ENCODE data around the gene DCAF8L2. TPM values are rescaled to one million over a fixed set of nuclear protein-coding genes. Genes with fewer than 3 reads are reported as not detected.
"Not testable (repeated sequence)": the region's sequence is repeated elsewhere in the genome, so short reads cannot be mapped to it uniquely, and the experiment has no call there.

DCAF8L2 gene
- polyA plus RNA-seq, 2 of the 4 experiments (the other 2 are of a cell fraction), result not detected

DNA sequence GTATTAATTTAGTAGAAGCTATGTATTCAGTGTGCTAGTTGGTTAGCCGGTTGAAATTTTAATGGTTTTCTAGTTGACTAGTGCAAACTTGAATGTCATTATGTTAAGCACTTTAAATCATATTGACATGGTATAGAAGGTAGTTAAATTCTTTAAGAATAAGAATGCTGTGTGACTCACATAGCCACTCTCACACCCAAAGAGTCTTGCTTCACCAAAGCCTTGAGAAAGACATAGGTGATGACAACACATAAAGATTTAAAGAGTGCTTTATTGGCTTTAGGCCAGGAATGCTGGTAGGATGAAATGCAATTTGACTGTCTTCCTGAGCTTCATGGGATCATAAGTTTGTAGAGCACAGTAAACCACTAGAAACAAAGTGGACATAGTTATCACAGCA is 85.3 kb downstream of the DCAF8L2 start (continued):
- no peak for TF ChIP-seq POLR2A (IDR thresholded peaks at IDR 0.05; ENCODE audit: low read length)

DNA sequence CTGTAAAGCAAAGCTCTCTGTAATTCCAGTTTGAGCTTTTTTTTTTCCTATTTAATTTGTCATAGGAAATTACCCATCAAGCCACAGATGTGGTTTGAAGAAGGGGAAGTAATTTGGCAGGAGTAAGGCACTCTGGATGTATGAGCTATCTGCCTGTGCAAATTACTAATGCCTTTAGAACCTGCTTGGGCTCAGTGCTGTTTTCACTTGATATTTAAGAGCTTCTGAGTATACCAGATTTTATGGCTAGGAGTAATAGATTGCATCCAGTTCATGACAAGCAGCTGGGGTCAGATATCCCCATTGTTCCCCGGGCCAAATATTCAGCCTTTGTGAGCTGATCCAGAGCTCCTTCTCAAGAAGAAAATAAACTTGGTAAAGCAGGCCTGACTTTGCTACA is 89.1 kb downstream of the DCAF8L2 start:
- POLR2A ChIA-PET, result interaction anchor here (0.5 kb wide), 1 partner anchor 1432 kb away, joined by 4 read pairs; no protein-coding TSS in a partner anchor
- Histone ChIP-seq H3K4me2 (no peak overlapping the region), H3K27ac (no peak overlapping the region), H3K9me3 (no peaks in the 10 kb centered on the region), H3K4me1 (no peaks in the 10 kb centered on the region), H3K4me3 (no peak overlapping the region)
- ATAC-seq (no peak), DNase-seq (ENCODE audit: low read depth in 1 of 2, low spot score in 1 of 2) (no peak), FAIRE-seq (no peak)
- WGBS (ENCODE audit: missing lambda C conversion rate), result 17% methylated on average over 1 of the region's 1 CpG
- TF ChIP-seq EP300 (IDR thresholded peaks at IDR 0.05) (no peak), BHLHE40 (IDR thresholded peaks at IDR 0.05; ENCODE audit: low read depth, low read length) (no peak), RARB (CRISPR knock-in tag; IDR thresholded peaks at IDR 0.05) (no peak), NFE2L2 (conservative IDR thresholded peaks at IDR 0.05; ENCODE audit: low read length) (no peak), HDAC2 (IDR thresholded peaks at IDR 0.05) (no peak)
- CTCF ChIA-PET, result no interaction called here

DNA sequence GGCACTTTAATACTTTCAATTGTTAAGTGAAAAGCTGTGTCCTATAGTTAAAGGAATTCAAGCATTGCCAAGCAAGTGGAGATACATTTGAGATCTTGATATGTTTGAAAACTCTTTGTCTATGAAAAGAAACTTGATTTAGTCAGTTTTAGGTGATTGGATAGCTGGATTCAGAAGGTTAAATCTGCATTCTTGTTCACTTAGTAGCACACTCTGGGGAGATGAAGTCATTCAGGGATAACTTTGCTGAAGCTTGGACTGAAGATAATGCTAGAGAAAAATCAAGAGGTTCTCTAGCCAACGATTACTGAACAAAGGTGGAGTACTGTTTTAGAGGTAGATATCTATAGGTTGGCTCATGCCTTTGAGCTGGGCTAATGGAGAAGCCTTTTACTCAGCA is 90.6 kb downstream of the DCAF8L2 start:
- WGBS (ENCODE audit: missing lambda C conversion rate), result 0% methylated on average over 1 of the region's 1 CpG
- ChIA-PET CTCF (no interaction called here), POLR2A (no interaction called here)
- H3K4me1 ChIP-seq, result no peaks in the 10 kb centered on the region
- TF ChIP-seq ZFP36 (IDR thresholded peaks at IDR 0.05; ENCODE audit: borderline replicate concordance, partially characterized antibody) (no peak), PHF8 (IDR thresholded peaks at IDR 0.05; ENCODE audit: borderline replicate concordance, low read depth) (no peak), ESRRA (IDR thresholded peaks at IDR 0.05; ENCODE audit: borderline replicate concordance, low read length) (no peak), CBX8 (IDR thresholded peaks at IDR 0.05) (no peak), HOXB13 (CRISPR knock-in tag; IDR thresholded peaks at IDR 0.05; ENCODE audit: low read depth) (no peak), EHF (CRISPR knock-in tag; IDR thresholded peaks at IDR 0.05) (no peak), RFX5 (IDR thresholded peaks at IDR 0.05) (no peak), GATA3 (IDR thresholded peaks at IDR 0.05; ENCODE audit: borderline replicate concordance) (no peak), MAFK (IDR thresholded peaks at IDR 0.05; ENCODE audit: partially characterized antibody) (no peak), ZNF302 (CRISPR knock-in tag; IDR thresholded peaks at IDR 0.05) (no peak), HDAC2 (IDR thresholded peaks at IDR 0.05) (no peak), RCOR1 (IDR thresholded peaks at IDR 0.05; ENCODE audit: low read depth, low read length) (no peak), EP300 (IDR thresholded peaks at IDR 0.05) (no peak)
- TF ChIP-seq, protein P1, sequence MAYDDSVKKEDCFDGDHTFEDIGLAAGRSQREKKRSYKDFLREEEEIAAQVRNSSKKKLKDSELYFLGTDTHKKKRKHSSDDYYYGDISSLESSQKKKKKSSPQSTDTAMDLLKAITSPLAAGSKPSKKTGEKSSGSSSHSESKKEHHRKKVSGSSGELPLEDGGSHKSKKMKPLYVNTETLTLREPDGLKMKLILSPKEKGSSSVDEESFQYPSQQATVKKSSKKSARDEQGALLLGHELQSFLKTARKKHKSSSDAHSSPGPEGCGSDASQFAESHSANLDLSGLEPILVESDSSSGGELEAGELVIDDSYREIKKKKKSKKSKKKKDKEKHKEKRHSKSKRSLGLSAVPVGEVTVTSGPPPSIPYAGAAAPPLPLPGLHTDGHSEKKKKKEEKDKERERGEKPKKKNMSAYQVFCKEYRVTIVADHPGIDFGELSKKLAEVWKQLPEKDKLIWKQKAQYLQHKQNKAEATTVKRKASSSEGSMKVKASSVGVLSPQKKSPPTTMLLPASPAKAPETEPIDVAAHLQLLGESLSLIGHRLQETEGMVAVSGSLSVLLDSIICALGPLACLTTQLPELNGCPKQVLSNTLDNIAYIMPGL (CRISPR knock-in tag; IDR thresholded peaks at IDR 0.05; ENCODE audit: borderline replicate concordance), result no peak
- no peak overlapping the region for H3K27ac ChIP-seq
- ATAC-seq (no peak), FAIRE-seq (peak; percentile 63), DNase-seq (ENCODE audit: low read depth in 1 of 2, low spot score in 1 of 2) (no peak)
- H3K9me3 ChIP-seq, result no peaks in the 10 kb centered on the region
- H3K4me3 ChIP-seq, result no peak overlapping the region
- no peak overlapping the region for H3K4me2 ChIP-seq

DNA sequence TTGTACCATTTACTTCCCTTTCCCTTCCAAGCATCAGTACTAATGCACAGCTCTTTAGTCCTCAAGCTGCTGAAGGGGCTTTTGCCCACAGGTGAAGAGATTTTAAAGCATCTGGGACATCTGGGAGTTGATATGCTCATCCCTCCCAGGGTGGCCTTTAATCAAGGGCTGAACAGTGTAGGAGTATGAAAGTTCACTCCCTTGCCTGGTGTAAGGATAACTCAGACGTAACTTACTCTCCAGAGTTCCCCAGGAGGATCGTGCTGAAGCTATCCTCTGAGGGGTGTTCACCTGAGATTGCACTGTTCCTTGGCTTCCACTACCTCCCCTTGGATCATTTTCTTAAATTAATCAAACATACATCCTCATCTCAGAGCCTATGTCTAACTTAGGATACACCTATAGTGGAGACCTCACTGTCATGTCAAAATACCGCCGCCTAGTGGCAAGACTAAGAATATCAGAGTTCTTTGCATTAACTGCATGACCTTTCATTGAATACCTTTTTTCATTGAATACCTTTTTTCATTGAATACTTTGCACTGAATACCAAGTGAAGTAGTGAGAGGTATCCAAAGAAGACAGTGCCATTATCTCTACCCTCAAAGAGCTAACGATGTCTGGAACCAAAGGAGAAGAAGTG is 93.5 kb downstream of the DCAF8L2 start:
- POLR2A ChIA-PET, H3K4me1 ChIP-seq, H3K27ac ChIP-seq, H3K9me3 ChIP-seq, H3K4me3 ChIP-seq, CTCF ChIA-PET, H3K4me2 ChIP-seq: not testable (repeated sequence)
- peak in 1 of 2 experiments; percentile 29; a peak in 3 of 5 replicates for TF ChIP-seq RAD21 (conservative IDR thresholded peaks at IDR 0.05 in 1 of 2, IDR thresholded peaks at IDR 0.05 in 1 of 2)
- TF ChIP-seq, protein P2, sequence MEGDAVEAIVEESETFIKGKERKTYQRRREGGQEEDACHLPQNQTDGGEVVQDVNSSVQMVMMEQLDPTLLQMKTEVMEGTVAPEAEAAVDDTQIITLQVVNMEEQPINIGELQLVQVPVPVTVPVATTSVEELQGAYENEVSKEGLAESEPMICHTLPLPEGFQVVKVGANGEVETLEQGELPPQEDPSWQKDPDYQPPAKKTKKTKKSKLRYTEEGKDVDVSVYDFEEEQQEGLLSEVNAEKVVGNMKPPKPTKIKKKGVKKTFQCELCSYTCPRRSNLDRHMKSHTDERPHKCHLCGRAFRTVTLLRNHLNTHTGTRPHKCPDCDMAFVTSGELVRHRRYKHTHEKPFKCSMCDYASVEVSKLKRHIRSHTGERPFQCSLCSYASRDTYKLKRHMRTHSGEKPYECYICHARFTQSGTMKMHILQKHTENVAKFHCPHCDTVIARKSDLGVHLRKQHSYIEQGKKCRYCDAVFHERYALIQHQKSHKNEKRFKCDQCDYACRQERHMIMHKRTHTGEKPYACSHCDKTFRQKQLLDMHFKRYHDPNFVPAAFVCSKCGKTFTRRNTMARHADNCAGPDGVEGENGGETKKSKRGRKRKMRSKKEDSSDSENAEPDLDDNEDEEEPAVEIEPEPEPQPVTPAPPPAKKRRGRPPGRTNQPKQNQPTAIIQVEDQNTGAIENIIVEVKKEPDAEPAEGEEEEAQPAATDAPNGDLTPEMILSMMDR (IDR thresholded peaks at IDR 0.05), result peak; percentile 32
- FAIRE-seq (peak; percentile 68), ATAC-seq (0 out of 6 replicates have a peak, but pooled peaks of 1 of the 2 experiments have one; percentile 58), DNase-seq (ENCODE audit: low read depth in 1 of 2, low spot score in 1 of 2) (peak in 1 of 2 experiments; percentile 29)
- WGBS (ENCODE audit: missing lambda C conversion rate), result 15% methylated on average over 5 of the region's 5 CpGs

All from A549 (cell line).